HCT116 (cell line): ENCODE measurements around the gene RPL29. TPM values are rescaled to one million over a fixed set of nuclear protein-coding genes. Genes with fewer than 3 reads are reported as not detected.
A peak's percentile ranks its signal among the peaks of the same experiment; 100 is the strongest.

ENCODE experiments used
- ATAC-seq: fragments of 200-7000 bp; cut with Tn5 transposase; 2 replicates; pipeline ENCODE4 v1.9.1; 2020; ENCODE audit warnings: mild to moderate bottlenecking, moderate library complexity
- BruUV-seq: library from RNA; stranded (reverse); fragments of 400-500 nt; replicated peaks from 2 replicates; lab custom pipeline; 2021; lab: Mats Ljungman, UMichigan
- CTCF ChIA-PET: fragments of 300-600 bp; sonication (Branson Sonifier 250); formaldehyde crosslinking; loops from one replicate; lab custom pipeline; 2021; ENCODE audit warnings: antibody characterized with exemption; lab: Charles Lee
- POLR2A ChIA-PET: fragments of 300-600, 350-600 bp; sonication (Branson Sonifier 250); formaldehyde crosslinking; loops from one replicate; lab custom pipeline; 2021; ENCODE audit warnings: antibody characterized with exemption; lab: Charles Lee
- RAD21 ChIA-PET, 2 experiments: fragments of 300-600 bp; sonication (Branson Sonifier 250); formaldehyde crosslinking; loops; one replicate each; lab custom pipeline; 2023; ENCODE audit warnings: low total read pairs in 2 of 2; ENCODE audit not compliant: uncharacterized antibody in 2 of 2, unreplicated experiment in 2 of 2, low non-redundant PET in 1 of 2; lab: Charles Lee
- DNase-seq: peaks from one replicate; pipeline ENCODE4 v3.0.0-alpha.2; 2010; ENCODE audit warnings: low read depth, low spot score
- H2AFZ ChIP-seq: fragments of 200-600 bp; shearing (Covaris generic), sonication (generic); 2 replicates; pipeline ENCODE4 v1.6.1; 2017; ENCODE audit warnings: low read depth, mixed run types, mixed read lengths, antibody characterized with exemption, low read length; ENCODE audit not compliant: poor library complexity, severe bottlenecking
- H3K27ac ChIP-seq: 2 replicates; pipeline ENCODE4 v1.5.1; 2012; ENCODE audit warnings: low read depth, low read length
- H3K27me3 ChIP-seq: fragments of 200-600 bp; sonication (generic); 2 replicates; pipeline ENCODE4 v1.6.1; 2016; ENCODE audit warnings: mixed run types, low read length, mixed read lengths; ENCODE audit not compliant: insufficient read depth
- H3K36me3 ChIP-seq, 2 experiments: fragments of 200-500 bp in 1 of 2; fragments of 200-600 bp in 1 of 2; sonication (Bioruptor generic) in 1 of 2; sonication (generic) in 1 of 2; 2 replicates each; pipeline versions ENCODE4 v1.5.1 to v1.6.1; 2014 to 2016; ENCODE audit warnings: low read length in 2 of 2, inconsistent platforms in 1 of 2, mixed read lengths in 1 of 2, mixed run types in 1 of 2; ENCODE audit not compliant: insufficient read depth in 2 of 2, control insufficient read depth in 1 of 2
- H3K4me1 ChIP-seq, 2 experiments: fragments of 200-600 bp in 1 of 2; sonication (generic) in 1 of 2; 2 replicates each; pipeline versions ENCODE4 v1.5.1 to v1.6.1; 2012 to 2017; ENCODE audit warnings: low read length in 2 of 2, inconsistent platforms in 1 of 2, mild to moderate bottlenecking in 1 of 2, mixed read lengths in 1 of 2, mixed run types in 1 of 2, moderate library complexity in 1 of 2; ENCODE audit not compliant: insufficient read depth in 2 of 2, control insufficient read depth in 1 of 2
- H3K4me2 ChIP-seq: fragments of 200-600 bp; sonication (generic); 2 replicates; pipeline ENCODE4 v1.6.1; 2017; ENCODE audit warnings: mixed run types, low read length, mixed read lengths
- H3K4me3 ChIP-seq, 2 experiments: fragments of 200-600 bp in 1 of 2; sonication (generic) in 1 of 2; replicated peaks in 1 of 2; 2 replicates each; pipeline ENCODE4 v1.5.1; 2011 to 2016; ENCODE audit warnings: low read length in 2 of 2, control low read depth in 1 of 2, low read depth in 1 of 2, mild to moderate bottlenecking in 1 of 2, mixed read lengths in 1 of 2, mixed run types in 1 of 2
- H3K79me2 ChIP-seq: fragments of 200-600 bp; sonication (generic); 2 replicates; pipeline ENCODE4 v1.6.1; 2017; ENCODE audit warnings: mild to moderate bottlenecking, mixed run types, low read length, moderate library complexity, mixed read lengths; ENCODE audit not compliant: insufficient read depth
- H3K9ac ChIP-seq: fragments of 200-600 bp; sonication (generic); 2 replicates; pipeline ENCODE4 v1.6.1; 2016; ENCODE audit warnings: low read length, mixed read lengths
- H3K9me2 ChIP-seq: fragments of 200-600 bp; sonication (generic), shearing (Covaris generic); 2 replicates; pipeline ENCODE4 v1.6.1; 2017; ENCODE audit warnings: mixed run types, mild to moderate bottlenecking, moderate library complexity; ENCODE audit not compliant: insufficient read depth
- H3K9me3 ChIP-seq, 2 experiments: fragments of 200-500 bp in 1 of 2; fragments of 200-600 bp in 1 of 2; sonication (Bioruptor generic) in 1 of 2; sonication (generic) in 1 of 2; 2 replicates each; pipeline ENCODE4 v1.6.1; 2014 to 2017; ENCODE audit warnings: low read length in 2 of 2, mixed read lengths in 2 of 2, inconsistent platforms in 1 of 2, low read depth in 1 of 2, mild to moderate bottlenecking in 1 of 2, mixed run types in 1 of 2, moderate library complexity in 1 of 2; ENCODE audit not compliant: control insufficient read depth in 1 of 2, insufficient read depth in 1 of 2
- H4K20me1 ChIP-seq: fragments of 200-600 bp; sonication (generic), shearing (Covaris generic); 2 replicates; pipeline ENCODE4 v1.6.1; 2017; ENCODE audit warnings: mixed run types, mild to moderate bottlenecking, moderate library complexity; ENCODE audit not compliant: insufficient read depth
- EGR1 ChIP-seq: IDR thresholded peaks from 2 replicates; pipeline ENCODE4 v1.6.1; 2012; ENCODE audit warnings: low read depth
- FOSL1 ChIP-seq: IDR thresholded peaks from 2 replicates; pipeline ENCODE4 v1.6.1; 2012; ENCODE audit warnings: low read depth
- RAD21 ChIP-seq: IDR thresholded peaks from 2 replicates; pipeline ENCODE4 v1.6.1; 2012; ENCODE audit warnings: low read depth, mild to moderate bottlenecking
- TCF7L2 ChIP-seq: IDR thresholded peaks from 2 replicates; pipeline ENCODE4 v1.7.0; 2011; ENCODE audit warnings: borderline replicate concordance, inconsistent platforms; ENCODE audit not compliant: insufficient read depth, insufficient read length; ENCODE audit errors: extremely low read depth
- intact Hi-C: fragments of 100-400 bp; cut with micrococcal nuclease; formaldehyde crosslinking; loops from 2 replicates; pipeline ENCODE4 v1.10.0; 2022
- total RNA-seq: library from RNA; stranded (reverse); gene quantifications from one replicate; pipeline ENCODE4 v1.2.1, GENCODE V29; 2021; ENCODE audit not compliant: unreplicated experiment
- TF ChIP-seq, protein P1 (sequence below), 3 experiments: fragments of 200-600 bp in 1 of 3; sonication (generic) in 1 of 3; IDR thresholded peaks in 2 of 3; conservative IDR thresholded peaks in 1 of 3; 2 replicates each; pipeline ENCODE4 v1.5.1; 2012 to 2017; ENCODE audit warnings: low read depth in 2 of 3, low read length in 2 of 3, antibody characterized with exemption in 1 of 3, borderline replicate concordance in 1 of 3, control low read depth in 1 of 3, mild to moderate bottlenecking in 1 of 3, mixed read lengths in 1 of 3, mixed run types in 1 of 3, moderate library complexity in 1 of 3; ENCODE audit not compliant: insufficient read depth in 1 of 3

Gene RPL29
- total RNA-seq, 1 experiment from 2014 or later, result 1,880 TPM

DNA sequence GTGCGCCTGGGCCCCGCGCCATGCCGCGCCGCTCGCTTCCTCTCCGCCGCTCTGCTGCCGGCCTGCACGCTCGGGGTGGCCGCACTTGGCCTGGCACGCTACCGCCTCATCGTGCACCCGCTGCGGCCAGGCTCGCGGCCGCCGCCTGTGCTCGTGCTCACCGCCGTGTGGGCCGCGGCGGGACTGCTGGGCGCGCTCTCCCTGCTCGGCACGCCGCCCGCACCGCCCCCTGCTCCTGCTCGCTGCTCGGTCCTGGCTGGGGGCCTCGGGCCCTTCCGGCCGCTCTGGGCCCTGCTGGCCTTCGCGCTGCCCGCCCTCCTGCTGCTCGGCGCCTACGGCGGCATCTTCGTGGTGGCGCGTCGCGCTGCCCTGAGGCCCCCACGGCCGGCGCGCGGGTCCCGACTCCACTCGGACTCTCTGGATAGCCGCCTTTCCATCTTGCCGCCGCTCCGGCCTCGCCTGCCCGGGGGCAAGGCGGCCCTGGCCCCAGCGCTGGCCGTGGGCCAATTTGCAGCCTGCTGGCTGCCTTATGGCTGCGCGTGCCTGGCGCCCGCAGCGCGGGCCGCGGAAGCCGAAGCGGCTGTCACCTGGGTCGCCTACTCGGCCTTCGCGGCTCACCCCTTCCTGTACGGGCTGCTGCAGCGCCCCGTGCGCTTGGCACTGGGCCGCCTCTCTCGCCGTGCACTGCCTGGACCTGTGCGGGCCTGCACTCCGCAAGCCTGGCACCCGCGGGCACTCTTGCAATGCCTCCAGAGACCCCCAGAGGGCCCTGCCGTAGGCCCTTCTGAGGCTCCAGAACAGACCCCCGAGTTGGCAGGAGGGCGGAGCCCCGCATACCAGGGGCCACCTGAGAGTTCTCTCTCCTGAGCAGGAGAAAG, 39.6 kb downstream of the RPL29 start:
- intact Hi-C loops, result no loop called here
- Histone ChIP-seq H3K9ac (no peak overlapping the region), H3K4me1 (no peaks in the 10 kb centered on the region), H4K20me1 (no peaks in the 10 kb centered on the region), H3K79me2 (no peaks in the 10 kb centered on the region), H3K9me2 (no peaks in the 10 kb centered on the region), H2AFZ (no peak overlapping the region), H3K4me2 (no peak overlapping the region), H3K27ac (no peak overlapping the region), H3K4me3 (no peak overlapping the region), H3K27me3 (no peaks in the 10 kb centered on the region), H3K9me3 (no peaks in the 10 kb centered on the region), H3K36me3 (0 out of 4 replicates have a peak, but pooled peaks cover 0 to 3% of the 10 kb centered on the region in 2 experiments)
- CTCF ChIA-PET, result no interaction called here
- POLR2A ChIA-PET, result no interaction called here
- DNase-seq (no peak), ATAC-seq (peak; percentile 54; the same call in 1 of the 2 replicates)
- BruUV-seq, result no TSS peak
- RAD21 ChIA-PET, result no interaction called here
- TF ChIP-seq EGR1, result no peak
- TF ChIP-seq, protein P1, sequence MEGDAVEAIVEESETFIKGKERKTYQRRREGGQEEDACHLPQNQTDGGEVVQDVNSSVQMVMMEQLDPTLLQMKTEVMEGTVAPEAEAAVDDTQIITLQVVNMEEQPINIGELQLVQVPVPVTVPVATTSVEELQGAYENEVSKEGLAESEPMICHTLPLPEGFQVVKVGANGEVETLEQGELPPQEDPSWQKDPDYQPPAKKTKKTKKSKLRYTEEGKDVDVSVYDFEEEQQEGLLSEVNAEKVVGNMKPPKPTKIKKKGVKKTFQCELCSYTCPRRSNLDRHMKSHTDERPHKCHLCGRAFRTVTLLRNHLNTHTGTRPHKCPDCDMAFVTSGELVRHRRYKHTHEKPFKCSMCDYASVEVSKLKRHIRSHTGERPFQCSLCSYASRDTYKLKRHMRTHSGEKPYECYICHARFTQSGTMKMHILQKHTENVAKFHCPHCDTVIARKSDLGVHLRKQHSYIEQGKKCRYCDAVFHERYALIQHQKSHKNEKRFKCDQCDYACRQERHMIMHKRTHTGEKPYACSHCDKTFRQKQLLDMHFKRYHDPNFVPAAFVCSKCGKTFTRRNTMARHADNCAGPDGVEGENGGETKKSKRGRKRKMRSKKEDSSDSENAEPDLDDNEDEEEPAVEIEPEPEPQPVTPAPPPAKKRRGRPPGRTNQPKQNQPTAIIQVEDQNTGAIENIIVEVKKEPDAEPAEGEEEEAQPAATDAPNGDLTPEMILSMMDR (IDR thresholded peaks at IDR 0.05 in 2 of 3, conservative IDR thresholded peaks at IDR 0.05 in 1 of 3; ENCODE audit: borderline replicate concordance in 1 of 3, insufficient read depth in 1 of 3, low read depth in 2 of 3, low read length in 2 of 3), result peak in 2 of 3 experiments; percentile 32 to 34; a peak in 4 of 6 replicates

DNA sequence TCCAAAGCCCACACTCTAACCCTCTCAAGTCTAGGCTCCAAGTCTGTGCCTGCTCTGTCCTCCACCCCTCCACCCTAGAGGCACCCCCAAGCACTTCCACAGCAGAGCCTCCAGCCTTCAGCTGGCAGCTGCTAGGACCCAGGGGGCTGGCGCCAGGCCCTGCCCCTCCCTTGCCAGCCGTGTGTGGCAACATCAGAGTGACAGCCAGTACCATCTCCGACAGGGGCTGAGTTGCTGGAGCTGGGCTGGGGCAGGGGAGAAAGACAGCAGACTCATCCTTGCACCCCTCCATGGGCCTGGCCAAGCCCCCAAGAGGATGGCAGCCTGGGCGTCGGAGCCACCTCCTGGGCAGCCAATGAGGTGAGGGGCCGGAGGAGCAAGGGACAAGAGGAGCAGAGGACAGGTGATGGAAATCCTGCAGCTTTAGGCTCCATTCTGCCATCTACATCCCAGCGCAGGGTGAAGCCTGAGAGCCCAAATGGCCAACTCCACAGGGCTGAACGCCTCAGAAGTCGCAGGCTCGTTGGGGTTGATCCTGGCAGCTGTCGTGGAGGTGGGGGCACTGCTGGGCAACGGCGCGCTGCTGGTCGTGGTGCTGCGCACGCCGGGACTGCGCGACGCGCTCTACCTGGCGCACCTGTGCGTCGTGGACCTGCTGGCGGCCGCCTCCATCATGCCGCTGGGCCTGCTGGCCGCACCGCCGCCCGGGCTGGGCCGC, 40.4 kb downstream of the RPL29 start, which contains the start of gene GPR62:
GPR62 (plus strand) TSS at position 207 of the 718 bp plus-strand sequence; CDS start at position 479, 272 bp downstream.
- intact Hi-C loops, result no loop called here
- ChIA-PET RAD21 (no interaction called here), POLR2A (no interaction called here), CTCF (no interaction called here)
- ATAC-seq (peak; percentile 31), DNase-seq (no peak)
- TF ChIP-seq FOSL1 (no peak), RAD21 (no peak), TCF7L2 (no peak)
- TF ChIP-seq, protein P1 (IDR thresholded peaks at IDR 0.05 in 2 of 3, conservative IDR thresholded peaks at IDR 0.05 in 1 of 3; ENCODE audit: borderline replicate concordance in 1 of 3, insufficient read depth in 1 of 3, low read depth in 2 of 3, low read length in 2 of 3), result no peak
- Histone ChIP-seq H3K9me3 (no peaks in the 10 kb centered on the region), H3K27ac (no peak within 1 kb of the TSS), H4K20me1 (no peaks in the 10 kb centered on the region), H3K27me3 (no peaks in the 10 kb centered on the region), H3K4me2 (no peak within 1 kb of the TSS), H3K9ac (no peak within 1 kb of the TSS), H2AFZ (no peak within 1 kb of the TSS), H3K9me2 (no peaks in the 10 kb centered on the region), H3K79me2 (no peaks in the 10 kb centered on the region), H3K36me3 (0 out of 4 replicates have a peak, but pooled peaks cover 0 to 3% of the 10 kb centered on the region in 2 experiments), H3K4me3 (no peak within 1 kb of the TSS), H3K4me1 (no peaks in the 10 kb centered on the region)
- BruUV-seq, result no TSS peak
